Endodermal cell (in vitro differentiated cells): Measurements from ENCODE around the gene TAF6. TPM values are rescaled to one million over a fixed set of nuclear protein-coding genes. Genes with fewer than 3 reads are reported as not detected.
"Not testable (repeated sequence)": the region's sequence is repeated elsewhere in the genome, so short reads cannot be mapped to it uniquely, and the experiment has no call there.

Experiments
- DNase-seq: peaks from one replicate; pipeline ENCODE4 v3.0.0-alpha.2; 2017
- H3K27ac ChIP-seq: 2 replicates; pipeline ENCODE4 v1.5.1; 2013; ENCODE audit warnings: mild to moderate bottlenecking, low read depth, low read length, moderate library complexity
- H3K27me3 ChIP-seq: 2 replicates; pipeline ENCODE4 v1.6.1; 2013; ENCODE audit warnings: mild to moderate bottlenecking, low read length, moderate library complexity; ENCODE audit not compliant: insufficient read depth, control insufficient read depth, poor library complexity, severe bottlenecking
- H3K36me3 ChIP-seq: 2 replicates; pipeline ENCODE4 v1.7.0; 2013; ENCODE audit warnings: mild to moderate bottlenecking, low read length, moderate library complexity; ENCODE audit not compliant: control insufficient read depth, insufficient read depth
- H3K4me1 ChIP-seq: one replicate; pipeline ENCODE4 v1.7.0; 2013; ENCODE audit warnings: low read length; ENCODE audit not compliant: control insufficient read depth, insufficient read depth
- H3K4me3 ChIP-seq: 2 replicates; pipeline ENCODE4 v1.5.1; 2013; ENCODE audit warnings: mild to moderate bottlenecking, low read length, moderate library complexity
- H3K9ac ChIP-seq: 2 replicates; pipeline ENCODE4 v1.6.1; 2013; ENCODE audit warnings: mild to moderate bottlenecking, low read length, moderate library complexity; ENCODE audit not compliant: poor library complexity, severe bottlenecking; ENCODE audit errors: extremely low read depth
- H3K9me3 ChIP-seq: 2 replicates; pipeline ENCODE4 v1.6.1; 2013; ENCODE audit warnings: mild to moderate bottlenecking, low read length, moderate library complexity; ENCODE audit not compliant: control insufficient read depth
- H3K27ac Mint-ChIP-seq: 2 replicates; pipeline ENCODE4 v1.8.0; 2020; ENCODE audit warnings: mixed read lengths
- H3K27me3 Mint-ChIP-seq: 2 replicates; pipeline ENCODE4 v1.8.0; 2021; ENCODE audit warnings: mild to moderate bottlenecking, mixed read lengths; ENCODE audit not compliant: insufficient read depth
- H3K36me3 Mint-ChIP-seq: 2 replicates; pipeline ENCODE4 v1.8.0; 2020; ENCODE audit warnings: low read depth, mixed read lengths
- H3K4me1 Mint-ChIP-seq: 2 replicates; pipeline ENCODE4 v1.8.0; 2020; ENCODE audit warnings: mixed read lengths
- H3K4me3 Mint-ChIP-seq: 2 replicates; pipeline ENCODE4 v1.8.0; 2020; ENCODE audit warnings: mild to moderate bottlenecking, moderate library complexity, mixed read lengths
- H3K9me3 Mint-ChIP-seq: 2 replicates; pipeline ENCODE4 v1.8.0; 2020; ENCODE audit warnings: mild to moderate bottlenecking, mixed read lengths
- CTCF ChIP-seq: fragments of 200-600 bp; sonication (generic); conservative IDR thresholded peaks from 2 replicates; pipeline ENCODE4 v1.5.0; 2021; ENCODE audit warnings: antibody characterized with exemption, mild to moderate bottlenecking
- WGBS, 2 experiments: methylation state at CpG; one replicate each; pipeline versions ENCODE4 v1.1.5 to v1.1.7; 2013; ENCODE audit warnings: missing lambda C conversion rate in 2 of 2, mixed read lengths in 1 of 2; ENCODE audit not compliant: insufficient coverage in 1 of 2, insufficient read length in 1 of 2; 5-methylcytosine and 5-hydroxymethylcytosine counted together
- total RNA-seq, 2 donors: library from RNA; stranded (reverse); fragmentation: NEBNext Ultra II Directional in 1 of 2; extraction: Animal tissue kit (Norgen Biotek cat#: 25700) in 1 of 2; gene quantifications; 2 replicates in 1 of 2; 3 replicates in 1 of 2; pipeline ENCODE4 v1.2.1, GENCODE V29; 2021

TAF6 gene
- total RNA-seq, 2 donors from 2014 or later, result 83.1 to 113 TPM

- Histone ChIP-seq H3K4me3 (no peak overlapping the region), H3K36me3 (no peaks in the 10 kb centered on the region), H3K9ac (no peak overlapping the region), H3K27me3 (peaks cover 12% of the 10 kb centered on the region), H3K27ac (no peak overlapping the region), H3K4me1 (no peaks in the 10 kb centered on the region), H3K9me3 (no peaks in the 10 kb centered on the region)
- Mint-ChIP-seq H3K36me3 (no peaks in the 10 kb centered on the region), H3K27me3 (peaks cover 36% of the 10 kb centered on the region), H3K4me1 (peaks cover 3% of the 10 kb centered on the region), H3K9me3 (no peaks in the 10 kb centered on the region), H3K4me3 (no peak overlapping the region), H3K27ac (no peak overlapping the region)
- TF ChIP-seq CTCF, result peak; percentile 95
- WGBS, 2 experiments, result 29 to 33% methylated on average over 2 to 3 of the region's 3 CpGs
- peak; percentile 90 for DNase-seq
Measured at GRCh38 chr7:100132697-100133151, 13.6 kb upstream of the TAF6 start.

GRCh38 chr7:100132126-100132525 is 13.0 kb upstream of the TAF6 start:
- no peaks in the 10 kb centered on the region for H3K4me1 ChIP-seq
- H3K4me3 ChIP-seq, result no peak overlapping the region
- Mint-ChIP-seq H3K27me3 (peaks cover 36% of the 10 kb centered on the region), H3K4me3 (no peak overlapping the region), H3K9me3 (no peaks in the 10 kb centered on the region), H3K36me3 (no peaks in the 10 kb centered on the region), H3K27ac (no peak overlapping the region), H3K4me1 (peaks cover 3% of the 10 kb centered on the region)
- no peak for DNase-seq
- H3K36me3 ChIP-seq, result no peaks in the 10 kb centered on the region
- H3K9ac ChIP-seq, result no peak overlapping the region
- no peak for TF ChIP-seq CTCF
- WGBS, 2 experiments, result 75 to 83% methylated on average over 7 of the region's 7 CpGs
- no peak overlapping the region for H3K27ac ChIP-seq
- no peaks in the 10 kb centered on the region for H3K9me3 ChIP-seq
- H3K27me3 ChIP-seq, result peaks cover 12% of the 10 kb centered on the region

GRCh38 chr7:100130608-100131453 is 11.7 kb upstream of the TAF6 start:
- H3K4me1 Mint-ChIP-seq, result peaks cover 3% of the 10 kb centered on the region
- H3K4me3 Mint-ChIP-seq, result no peak overlapping the region
- Histone ChIP-seq H3K9ac (no peak overlapping the region), H3K36me3 (no peaks in the 10 kb centered on the region), H3K4me1 (no peaks in the 10 kb centered on the region), H3K27me3 (peaks cover 12% of the 10 kb centered on the region), H3K4me3 (peak overlapping the region; percentile 52), H3K9me3 (no peaks in the 10 kb centered on the region), H3K27ac (no peak overlapping the region)
- H3K36me3 Mint-ChIP-seq, result no peaks in the 10 kb centered on the region
- DNase-seq, result peak; percentile 98
- TF ChIP-seq CTCF, result peak; percentile 93
- peaks cover 30% of the 10 kb centered on the region for H3K27me3 Mint-ChIP-seq
- no peaks in the 10 kb centered on the region for H3K9me3 Mint-ChIP-seq
- no peak overlapping the region for H3K27ac Mint-ChIP-seq
- 19 to 27% methylated on average over 15 to 24 of the region's 24 CpGs for WGBS, 2 experiments

- not testable (repeated sequence) for H3K4me3 ChIP-seq, H3K27ac ChIP-seq, H3K4me1 Mint-ChIP-seq, H3K36me3 ChIP-seq, H3K9me3 Mint-ChIP-seq, DNase-seq, H3K9ac ChIP-seq, H3K9me3 ChIP-seq, H3K27ac Mint-ChIP-seq, H3K36me3 Mint-ChIP-seq, H3K4me1 ChIP-seq, H3K4me3 Mint-ChIP-seq
- peaks cover 12% of the 10 kb centered on the region for H3K27me3 ChIP-seq
- WGBS, 2 experiments, result 83 to 96% methylated on average over 1 of the region's 1 CpG
- H3K27me3 Mint-ChIP-seq, result peaks cover 27% of the 10 kb centered on the region
Measured at GRCh38 chr7:100130220-100130607, 11.1 kb upstream of the TAF6 start.
